Aorta (tissue), 4 donors: Measurements from ENCODE around the gene ESPL1. TPM values are rescaled to one million over a fixed set of nuclear protein-coding genes. Genes with fewer than 3 reads are reported as not detected.

ENCODE experiments used
- polyA plus RNA-seq, 2 donors: library from polyadenylated mRNA; stranded (reverse); fragments of 200-250 nt; gene quantifications; one replicate each; pipeline ENCODE4 v1.2.3, GENCODE V29; 2013
- total RNA-seq, 2 donors: library from RNA; stranded (reverse); fragmentation: NEBNext Ultra II Directional; extraction: Animal tissue kit (Norgen Biotek cat#: 25700); gene quantifications; one replicate each; pipeline ENCODE4 v1.2.1, GENCODE V29; 2021
- donor health status: healthy with polysubstance abuse.
- donor health status: Bipolar disorder and iron deficiency.
- donor health status: DM: no; HTN: no; CAD: no.
- donor health status: DM: yes; HTN: yes; CAD: no.

The ESPL1 gene
- total and polyA plus RNA-seq, 4 donors: 0.38 to 2.8 (median 1.5) TPM

Other genes with a start within 250 kb of the ESPL1 start
- gene TNS2, start 218.2 kb upstream of the ESPL1 start, total RNA-seq: 100 to 1,000 TPM; 198 to 275 TPM
- gene TNS2, start 218.2 kb upstream of the ESPL1 start, polyA plus RNA-seq: 100 to 1,000 TPM; 130 to 412 TPM
- 100 to 1,000 TPM in 1 of 2 donors, 10 to 100 TPM in 1; 71.6 to 101 TPM for gene SPRYD3, start 188.9 kb upstream of the ESPL1 start, total RNA-seq
- gene SPRYD3, start 188.9 kb upstream of the ESPL1 start, polyA plus RNA-seq: 10 to 100 TPM; 53.8 to 60.9 TPM
- 100 to 1,000 TPM; 820 to 979 TPM for gene IGFBP6, start 170.6 kb upstream of the ESPL1 start, total RNA-seq
- 100 to 1,000 TPM; 507 to 837 TPM for gene IGFBP6, start 170.6 kb upstream of the ESPL1 start, polyA plus RNA-seq
- gene SOAT2, start 164.8 kb upstream of the ESPL1 start, total RNA-seq: 1 to 10 TPM in 1 of 2 donors, under 1 TPM in 1; 0.63 to 1.2 TPM
- gene SOAT2, start 164.8 kb upstream of the ESPL1 start, polyA plus RNA-seq: 1 to 10 TPM; 1.5 to 3.4 TPM
- gene ZNF740, start 87.6 kb upstream of the ESPL1 start, total RNA-seq: 10 to 100 TPM; 34.0 to 46.3 TPM
- gene ZNF740, start 87.6 kb upstream of the ESPL1 start, polyA plus RNA-seq: 10 to 100 TPM in 1 of 2 donors, 1 to 10 TPM in 1; 4.1 to 15.7 TPM
- 10 to 100 TPM; 52.7 to 74.4 TPM for gene CSAD, start 87.4 kb upstream of the ESPL1 start, total RNA-seq
- 100 to 1,000 TPM in 1 of 2 donors, 1 to 10 TPM in 1; 5.0 to 118 TPM for gene CSAD, start 87.4 kb upstream of the ESPL1 start, polyA plus RNA-seq
- 1 to 10 TPM; 3.2 to 5.8 TPM for gene ITGB7, start 61.0 kb upstream of the ESPL1 start, total RNA-seq
- 1 to 10 TPM; 1.4 to 4.9 TPM for gene ITGB7, start 61.0 kb upstream of the ESPL1 start, polyA plus RNA-seq
- gene RARG, start 36.1 kb upstream of the ESPL1 start, total RNA-seq: 10 to 100 TPM; 32.7 to 63.9 TPM
- gene RARG, start 36.1 kb upstream of the ESPL1 start, polyA plus RNA-seq: 10 to 100 TPM; 14.5 to 35.6 TPM
- 100 to 1,000 TPM; 386 to 452 TPM for gene PFDN5, start 27.2 kb downstream of the ESPL1 start, total RNA-seq
- gene PFDN5, start 27.2 kb downstream of the ESPL1 start, polyA plus RNA-seq: 1,000 to 10,000 TPM; 1,642 to 3,916 TPM
- gene MYG1, start 31.4 kb downstream of the ESPL1 start, total RNA-seq: 10 to 100 TPM; 32.7 to 43.6 TPM
- gene MYG1, start 31.4 kb downstream of the ESPL1 start, polyA plus RNA-seq: 100 to 1,000 TPM in 1 of 2 donors, 10 to 100 TPM in 1; 38.6 to 112 TPM
- 10 to 100 TPM; 33.3 to 45.3 TPM for gene AAAS, start 53.3 kb downstream of the ESPL1 start, total RNA-seq
- gene AAAS, start 53.3 kb downstream of the ESPL1 start, polyA plus RNA-seq: 100 to 1,000 TPM in 1 of 2 donors, 10 to 100 TPM in 1; 15.3 to 109 TPM
- gene SP7, start 68.1 kb downstream of the ESPL1 start, total RNA-seq: under 1 TPM in 1 of 2 donors, not detected in 1; 0.33 TPM
- not detected for gene SP7, start 68.1 kb downstream of the ESPL1 start, polyA plus RNA-seq
- gene SP1, start 111.9 kb downstream of the ESPL1 start, total RNA-seq: 10 to 100 TPM; 63.3 to 83.1 TPM
- 10 to 100 TPM in 1 of 2 donors, 1 to 10 TPM in 1; 7.4 to 17.3 TPM for gene SP1, start 111.9 kb downstream of the ESPL1 start, polyA plus RNA-seq
- not detected for gene AMHR2, start 155.6 kb downstream of the ESPL1 start, total RNA-seq
- under 1 TPM in 1 of 2 donors, not detected in 1; 0.26 TPM for gene AMHR2, start 155.6 kb downstream of the ESPL1 start, polyA plus RNA-seq
- gene PRR13, start 173.4 kb downstream of the ESPL1 start, total RNA-seq: 100 to 1,000 TPM in 1 of 2 donors, 10 to 100 TPM in 1; 94.6 to 104 TPM
- gene PRR13, start 173.4 kb downstream of the ESPL1 start, polyA plus RNA-seq: 100 to 1,000 TPM; 107 to 224 TPM
- 100 to 1,000 TPM; 578 to 688 TPM for gene PCBP2, start 183.8 kb downstream of the ESPL1 start, total RNA-seq
- gene PCBP2, start 183.8 kb downstream of the ESPL1 start, polyA plus RNA-seq: 100 to 1,000 TPM; 510 to 513 TPM
- 10 to 100 TPM; 21.2 to 44.5 TPM for gene MAP3K12, start 231.2 kb downstream of the ESPL1 start, total RNA-seq
- 10 to 100 TPM in 1 of 2 donors, 1 to 10 TPM in 1; 3.6 to 68.4 TPM for gene MAP3K12, start 231.2 kb downstream of the ESPL1 start, polyA plus RNA-seq
- gene TARBP2, start 233.0 kb downstream of the ESPL1 start, total RNA-seq: 10 to 100 TPM; 11.5 to 22.5 TPM
- gene TARBP2, start 233.0 kb downstream of the ESPL1 start, polyA plus RNA-seq: 10 to 100 TPM in 1 of 2 donors, 1 to 10 TPM in 1; 8.8 to 36.3 TPM
- not detected for gene NPFF, start 239.2 kb downstream of the ESPL1 start, total RNA-seq
- 10 to 100 TPM in 1 of 2 donors, 1 to 10 TPM in 1; 5.1 to 14.4 TPM for gene NPFF, start 239.2 kb downstream of the ESPL1 start, polyA plus RNA-seq